H1 (cell line): ENCODE data around the gene LIG3. TPM values are rescaled to one million over a fixed set of nuclear protein-coding genes. Genes with fewer than 3 reads are reported as not detected.

Experiments
- ASH2L ChIP-seq: fragments of 200-600, 300-600 bp; sonication (generic); IDR thresholded peaks from one replicate; pipeline ENCODE4 v1.7.1; 2017; ENCODE audit warnings: low read length
- BRCA1 ChIP-seq: IDR thresholded peaks from 2 replicates; pipeline ENCODE4 v1.6.1; 2012; ENCODE audit warnings: low read depth, low read length, improper control_type of control experiment
- CHD7 ChIP-seq: fragments of 300-600 bp; sonication (generic); IDR thresholded peaks from 2 replicates; pipeline ENCODE4 v1.7.1; 2012; ENCODE audit warnings: low read length, moderate library complexity, mild to moderate bottlenecking, inconsistent platforms; ENCODE audit not compliant: insufficient replicate concordance
- CREB1 ChIP-seq: IDR thresholded peaks from 2 replicates; pipeline ENCODE4 v1.6.1; 2012; ENCODE audit warnings: inconsistent platforms
- GTF2F1 ChIP-seq: IDR thresholded peaks from 2 replicates; pipeline ENCODE4 v1.6.1; 2012; ENCODE audit warnings: low read depth, low read length, improper control_type of control experiment, borderline replicate concordance
- HDAC2 ChIP-seq, 2 experiments: fragments of 300-600 bp in 1 of 2; sonication (generic) in 1 of 2; IDR thresholded peaks; 2 replicates each; pipeline ENCODE4 v1.6.1; 2011 to 2012; ENCODE audit warnings: low read depth in 2 of 2, low read length in 2 of 2, mild to moderate bottlenecking in 2 of 2, moderate library complexity in 2 of 2, borderline replicate concordance in 1 of 2, inconsistent platforms in 1 of 2
- SAP30 ChIP-seq: fragments of 300-600 bp; sonication (generic); IDR thresholded peaks from 2 replicates; pipeline ENCODE4 v1.7.1; 2012; ENCODE audit warnings: low read length, moderate library complexity, mild to moderate bottlenecking, inconsistent platforms; ENCODE audit not compliant: insufficient read depth, insufficient replicate concordance
- polyA plus RNA-seq, 7 experiments: library from polyadenylated mRNA; depleted of rRNA in 3 of 7; stranded (reverse) in 5 of 7; unstranded in 2 of 7; fragments of >200 nt in 5 of 7; fragments of 200-250 nt in 2 of 7; gene quantifications; 1 replicate in 5 of 7; 2 replicates in 1 of 7; 4 replicates in 1 of 7; pipeline versions ENCODE4 v1.2.1 to v1.2.3, GENCODE V29; 2011 to 2013; ENCODE audit warnings: missing spikeins in 2 of 7, mixed read lengths in 2 of 7
- total RNA-seq: library from RNA; stranded (reverse); fragmentation: NEBNext Ultra II Directional; extraction: Animal tissue kit (Norgen Biotek cat#: 25700); gene quantifications from 2 replicates; pipeline ENCODE4 v1.2.1, GENCODE V29; 2021

The LIG3 gene
- total and polyA plus RNA-seq, 2 of the 8 experiments (the other 6 are each of a cell fraction or from before 2014, with no cell fraction given): 63.6 to 89.3 TPM

DNA sequence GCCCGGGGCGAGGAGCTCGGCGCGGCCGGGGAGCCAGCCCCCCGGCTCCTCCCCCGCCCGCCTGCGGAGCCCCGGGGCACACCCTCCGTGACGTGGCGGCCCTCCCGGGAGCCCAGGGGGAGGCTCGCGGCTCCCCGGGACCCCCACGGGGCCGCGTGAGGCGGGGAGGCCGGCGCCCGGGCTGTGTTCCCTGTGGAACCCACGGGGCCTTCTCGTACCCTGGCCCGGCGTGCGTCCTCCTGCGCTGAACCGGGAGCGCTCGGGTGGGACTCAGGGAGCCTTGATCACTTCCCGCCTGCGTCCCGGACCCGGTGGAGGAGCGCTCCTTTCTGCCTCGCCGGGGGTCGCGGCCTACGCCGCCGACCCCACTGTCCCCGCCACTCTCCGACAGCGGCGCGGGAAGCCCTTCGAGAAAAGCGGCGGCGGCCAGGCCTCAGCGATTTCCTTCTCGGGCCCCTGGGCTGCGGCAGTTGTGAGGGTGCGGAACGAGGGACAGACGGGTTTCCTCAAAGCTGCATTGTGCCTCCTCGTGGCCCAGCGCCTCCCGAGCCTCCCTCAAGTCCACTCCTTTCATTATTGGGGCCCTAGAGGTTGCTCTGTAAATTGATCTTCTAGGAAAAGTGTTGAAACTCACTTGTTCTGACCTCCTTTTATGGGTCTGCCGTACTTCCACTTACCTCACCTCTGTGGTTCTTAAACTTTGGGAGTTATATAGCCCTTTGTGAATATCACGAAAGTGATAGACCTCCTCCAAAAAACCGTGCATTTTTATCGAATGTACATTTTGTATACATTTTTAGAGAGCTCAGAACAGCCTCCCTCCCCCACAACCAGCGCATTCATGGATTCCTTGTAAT is 597 bp downstream of the LIG3 start (continued):
- TF ChIP-seq CHD7 (no peak), SAP30 (no peak), GTF2F1 (no peak), BRCA1 (no peak), ASH2L (no peak), CREB1 (0 out of 2 replicates have a peak, but pooled peaks have one; percentile 5), HDAC2 (IDR thresholded peaks at IDR 0.05; ENCODE audit: borderline replicate concordance in 1 of 2, low read depth in 2 of 2, low read length in 2 of 2) (0 out of 4 replicates have a peak, but pooled peaks of 1 of the 2 experiments have one; percentile 22)
